ENCODE measurements around the gene COL5A2.

Gene COL5A2

DNA sequence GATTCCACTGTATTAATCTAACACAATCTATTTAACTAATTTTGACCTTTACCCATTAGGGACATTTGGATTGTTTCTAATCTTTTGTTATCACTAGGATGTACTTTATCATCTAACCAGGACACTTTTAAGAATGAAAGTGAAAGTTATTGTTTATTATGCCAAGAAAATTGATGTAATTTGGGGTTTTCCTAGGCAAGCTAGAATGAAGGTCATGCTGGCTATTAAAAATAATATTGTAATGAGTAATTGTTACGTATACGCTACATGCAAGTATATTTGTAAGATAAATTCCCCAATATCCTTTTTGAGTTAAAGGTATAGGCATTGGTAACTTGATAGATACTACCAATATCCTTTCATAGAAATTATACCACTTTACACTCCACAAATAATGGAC is 74.6 kb downstream of the COL5A2 start:
- no peak overlapping the region for H3K4me3 ChIP-seq (ENCODE audit: low read depth, low read length)
- no peak for DNase-seq (ENCODE audit: low read depth)
- TF ChIP-seq, protein P1, sequence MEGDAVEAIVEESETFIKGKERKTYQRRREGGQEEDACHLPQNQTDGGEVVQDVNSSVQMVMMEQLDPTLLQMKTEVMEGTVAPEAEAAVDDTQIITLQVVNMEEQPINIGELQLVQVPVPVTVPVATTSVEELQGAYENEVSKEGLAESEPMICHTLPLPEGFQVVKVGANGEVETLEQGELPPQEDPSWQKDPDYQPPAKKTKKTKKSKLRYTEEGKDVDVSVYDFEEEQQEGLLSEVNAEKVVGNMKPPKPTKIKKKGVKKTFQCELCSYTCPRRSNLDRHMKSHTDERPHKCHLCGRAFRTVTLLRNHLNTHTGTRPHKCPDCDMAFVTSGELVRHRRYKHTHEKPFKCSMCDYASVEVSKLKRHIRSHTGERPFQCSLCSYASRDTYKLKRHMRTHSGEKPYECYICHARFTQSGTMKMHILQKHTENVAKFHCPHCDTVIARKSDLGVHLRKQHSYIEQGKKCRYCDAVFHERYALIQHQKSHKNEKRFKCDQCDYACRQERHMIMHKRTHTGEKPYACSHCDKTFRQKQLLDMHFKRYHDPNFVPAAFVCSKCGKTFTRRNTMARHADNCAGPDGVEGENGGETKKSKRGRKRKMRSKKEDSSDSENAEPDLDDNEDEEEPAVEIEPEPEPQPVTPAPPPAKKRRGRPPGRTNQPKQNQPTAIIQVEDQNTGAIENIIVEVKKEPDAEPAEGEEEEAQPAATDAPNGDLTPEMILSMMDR (IDR thresholded peaks at IDR 0.05; ENCODE audit: control insufficient read depth, extremely low read depth, insufficient read depth) = no peak

DNA sequence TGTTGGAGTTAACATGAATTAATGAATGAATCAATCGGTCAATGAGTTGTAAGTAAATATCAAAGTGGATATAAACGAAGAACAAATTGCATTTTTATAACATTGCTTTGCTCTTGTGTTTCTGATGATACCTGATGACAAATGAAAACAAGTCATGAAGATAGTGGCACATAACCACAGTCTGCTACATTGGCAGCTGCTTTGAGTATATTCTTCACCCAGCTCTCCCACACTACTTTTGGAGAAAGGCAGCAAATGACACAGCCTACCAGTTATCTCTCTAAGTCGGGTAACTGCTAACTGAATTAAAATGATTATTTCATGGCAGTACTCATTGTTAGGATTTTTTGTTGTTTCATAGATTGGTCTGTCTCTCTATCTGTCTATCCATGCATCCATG is 76.8 kb downstream of the COL5A2 start:
- TF ChIP-seq, protein P1 (IDR thresholded peaks at IDR 0.05; ENCODE audit: control insufficient read depth, extremely low read depth, insufficient read depth) = no peak
- no peak overlapping the region for H3K4me3 ChIP-seq (ENCODE audit: low read depth, low read length)
- DNase-seq (ENCODE audit: low read depth) = no peak

DNA sequence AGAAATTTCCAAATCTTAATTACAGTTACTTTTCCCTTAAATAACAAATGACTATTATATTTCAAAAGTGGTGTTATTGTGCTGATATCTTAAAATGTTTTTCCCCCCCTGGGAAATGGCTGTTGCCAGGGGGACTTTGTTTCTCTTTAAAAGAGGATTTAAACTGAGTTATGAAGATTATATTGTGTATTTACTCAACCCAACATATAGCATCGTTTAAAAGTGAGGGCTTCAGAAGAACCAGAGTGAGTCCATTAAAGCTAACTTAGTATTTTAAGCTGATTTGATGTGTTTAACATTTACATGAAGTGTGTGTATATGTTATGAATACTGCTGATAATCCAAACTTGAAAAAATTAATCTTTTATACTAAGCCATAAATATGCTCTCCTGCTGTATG is 81.6 kb downstream of the COL5A2 start:
- H3K4me3 ChIP-seq (ENCODE audit: low read depth, low read length) = no peak overlapping the region
- DNase-seq (ENCODE audit: low read depth) = no peak
- TF ChIP-seq, protein P1 (IDR thresholded peaks at IDR 0.05; ENCODE audit: control insufficient read depth, extremely low read depth, insufficient read depth) = no peak

DNA sequence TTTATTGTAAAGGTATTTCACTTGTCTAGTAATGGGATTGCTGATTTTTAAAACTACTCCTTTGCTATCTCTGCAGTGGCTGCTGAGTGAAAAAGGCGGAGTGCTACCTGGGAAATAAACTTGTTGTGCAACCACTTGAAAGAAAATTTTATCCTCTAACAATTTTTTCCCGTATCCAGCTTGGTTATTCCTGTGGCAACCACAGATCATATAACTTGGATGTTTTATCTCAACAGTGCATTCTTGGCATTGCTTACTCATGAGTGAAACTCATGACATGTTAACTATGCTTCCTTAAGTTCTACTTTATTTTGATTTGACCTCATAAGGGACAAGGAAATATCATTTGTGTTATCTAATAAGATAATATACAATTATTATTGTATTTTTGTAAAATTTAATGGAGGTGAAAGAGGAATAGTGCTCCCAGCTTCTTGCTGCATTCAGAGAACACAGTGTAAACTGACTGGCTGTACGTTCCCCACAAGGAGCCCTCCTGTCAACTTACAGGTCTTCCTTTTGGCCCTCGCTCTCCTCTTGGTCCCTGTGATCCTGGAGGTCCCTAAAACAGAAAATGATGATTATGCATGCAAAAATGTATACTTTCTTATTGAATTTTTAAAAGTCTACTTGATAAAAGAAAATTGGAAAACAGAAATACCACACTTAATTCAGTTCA is 82.7 kb downstream of the COL5A2 start:
- H3K4me3 ChIP-seq (ENCODE audit: low read depth, low read length) = no peak overlapping the region
- TF ChIP-seq, protein P1 (IDR thresholded peaks at IDR 0.05; ENCODE audit: control insufficient read depth, extremely low read depth, insufficient read depth) = no peak
- no peak for DNase-seq (ENCODE audit: low read depth)

DNA sequence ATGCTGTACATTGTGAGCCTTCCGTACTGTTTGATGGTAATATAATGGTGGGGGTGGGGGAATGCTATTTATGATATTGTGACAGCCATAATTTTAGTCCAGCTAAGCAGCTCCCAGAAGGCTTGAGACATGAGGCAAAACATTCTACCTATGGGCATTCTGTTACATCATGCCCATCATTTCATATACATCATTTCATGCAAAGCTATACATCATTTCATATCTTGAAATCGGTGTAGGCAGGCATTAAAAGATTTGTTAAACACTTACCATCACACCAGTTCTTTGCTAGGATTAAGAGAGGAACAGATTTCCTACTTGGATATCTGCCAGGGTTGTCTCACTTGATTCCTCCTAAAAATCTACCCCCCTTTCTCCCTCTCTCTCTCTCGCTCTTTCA is 84.5 kb downstream of the COL5A2 start:
- no peak for DNase-seq (ENCODE audit: low read depth)
- TF ChIP-seq, protein P1 (IDR thresholded peaks at IDR 0.05; ENCODE audit: control insufficient read depth, extremely low read depth, insufficient read depth) = no peak
- no peak overlapping the region for H3K4me3 ChIP-seq (ENCODE audit: low read depth, low read length)

DNA sequence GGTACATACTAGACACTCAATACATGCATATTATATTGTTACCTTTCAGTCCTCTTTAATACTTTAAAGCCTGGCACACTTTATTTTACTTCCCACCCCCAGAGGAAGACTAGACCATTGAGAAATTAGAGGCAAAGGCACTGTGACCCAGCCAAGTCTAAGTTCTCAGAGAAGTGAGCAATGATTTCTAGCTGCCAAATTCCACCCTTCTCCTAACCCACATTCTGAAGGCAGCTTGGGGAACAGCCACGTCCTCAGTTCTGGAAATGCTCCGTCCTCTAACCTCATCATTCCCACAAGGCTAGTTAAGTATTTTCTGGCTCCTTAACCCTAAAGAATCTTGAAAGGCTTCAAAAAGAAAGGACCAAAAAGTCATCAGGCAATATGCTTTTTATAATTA is 86.6 kb downstream of the COL5A2 start:
- no peak overlapping the region for H3K4me3 ChIP-seq (ENCODE audit: low read depth, low read length)
- TF ChIP-seq, protein P1 (IDR thresholded peaks at IDR 0.05; ENCODE audit: control insufficient read depth, extremely low read depth, insufficient read depth) = no peak
- no peak for DNase-seq (ENCODE audit: low read depth)

DNA sequence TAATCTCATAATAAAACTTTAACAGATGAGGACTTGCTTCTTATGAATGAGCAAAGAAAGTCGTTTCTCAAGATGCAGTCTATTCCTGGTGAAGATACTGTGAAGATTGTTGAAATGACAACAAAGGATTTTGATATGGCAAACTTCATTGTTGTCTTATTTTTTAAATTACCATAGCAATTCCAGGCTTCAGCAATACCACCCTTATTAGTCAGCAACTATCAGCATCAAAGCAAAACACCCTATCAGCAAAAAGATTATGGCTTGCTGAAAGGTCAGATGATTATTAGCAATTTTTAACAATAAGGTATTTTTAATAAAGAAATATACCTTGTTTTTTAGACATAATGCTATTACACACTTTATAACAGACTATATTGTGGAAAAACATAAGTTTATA is 88.3 kb downstream of the COL5A2 start:
- DNase-seq (ENCODE audit: low read depth) = no peak
- H3K4me3 ChIP-seq (ENCODE audit: low read depth, low read length) = no peak overlapping the region
- TF ChIP-seq, protein P1 (IDR thresholded peaks at IDR 0.05; ENCODE audit: control insufficient read depth, extremely low read depth, insufficient read depth) = no peak
